ENCODE results near the gene TUBB2B.
A peak's percentile ranks its signal among the peaks of the same experiment; 100 is the strongest.

Gene TUBB2B

GRCh38 chr6:3210024-3210610 is 17.3 kb downstream of the TUBB2B start:
- no peak for DNase-seq (ENCODE audit: low read depth in 2 of 2)
- TF ChIP-seq, protein P1, sequence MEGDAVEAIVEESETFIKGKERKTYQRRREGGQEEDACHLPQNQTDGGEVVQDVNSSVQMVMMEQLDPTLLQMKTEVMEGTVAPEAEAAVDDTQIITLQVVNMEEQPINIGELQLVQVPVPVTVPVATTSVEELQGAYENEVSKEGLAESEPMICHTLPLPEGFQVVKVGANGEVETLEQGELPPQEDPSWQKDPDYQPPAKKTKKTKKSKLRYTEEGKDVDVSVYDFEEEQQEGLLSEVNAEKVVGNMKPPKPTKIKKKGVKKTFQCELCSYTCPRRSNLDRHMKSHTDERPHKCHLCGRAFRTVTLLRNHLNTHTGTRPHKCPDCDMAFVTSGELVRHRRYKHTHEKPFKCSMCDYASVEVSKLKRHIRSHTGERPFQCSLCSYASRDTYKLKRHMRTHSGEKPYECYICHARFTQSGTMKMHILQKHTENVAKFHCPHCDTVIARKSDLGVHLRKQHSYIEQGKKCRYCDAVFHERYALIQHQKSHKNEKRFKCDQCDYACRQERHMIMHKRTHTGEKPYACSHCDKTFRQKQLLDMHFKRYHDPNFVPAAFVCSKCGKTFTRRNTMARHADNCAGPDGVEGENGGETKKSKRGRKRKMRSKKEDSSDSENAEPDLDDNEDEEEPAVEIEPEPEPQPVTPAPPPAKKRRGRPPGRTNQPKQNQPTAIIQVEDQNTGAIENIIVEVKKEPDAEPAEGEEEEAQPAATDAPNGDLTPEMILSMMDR (IDR thresholded peaks at IDR 0.05; ENCODE audit: low read depth, low read length): no peak
- H3K4me3 ChIP-seq (replicated peaks in 1 of 2; ENCODE audit: low read depth in 2 of 2, low read length in 2 of 2): no peak overlapping the region

DNA sequence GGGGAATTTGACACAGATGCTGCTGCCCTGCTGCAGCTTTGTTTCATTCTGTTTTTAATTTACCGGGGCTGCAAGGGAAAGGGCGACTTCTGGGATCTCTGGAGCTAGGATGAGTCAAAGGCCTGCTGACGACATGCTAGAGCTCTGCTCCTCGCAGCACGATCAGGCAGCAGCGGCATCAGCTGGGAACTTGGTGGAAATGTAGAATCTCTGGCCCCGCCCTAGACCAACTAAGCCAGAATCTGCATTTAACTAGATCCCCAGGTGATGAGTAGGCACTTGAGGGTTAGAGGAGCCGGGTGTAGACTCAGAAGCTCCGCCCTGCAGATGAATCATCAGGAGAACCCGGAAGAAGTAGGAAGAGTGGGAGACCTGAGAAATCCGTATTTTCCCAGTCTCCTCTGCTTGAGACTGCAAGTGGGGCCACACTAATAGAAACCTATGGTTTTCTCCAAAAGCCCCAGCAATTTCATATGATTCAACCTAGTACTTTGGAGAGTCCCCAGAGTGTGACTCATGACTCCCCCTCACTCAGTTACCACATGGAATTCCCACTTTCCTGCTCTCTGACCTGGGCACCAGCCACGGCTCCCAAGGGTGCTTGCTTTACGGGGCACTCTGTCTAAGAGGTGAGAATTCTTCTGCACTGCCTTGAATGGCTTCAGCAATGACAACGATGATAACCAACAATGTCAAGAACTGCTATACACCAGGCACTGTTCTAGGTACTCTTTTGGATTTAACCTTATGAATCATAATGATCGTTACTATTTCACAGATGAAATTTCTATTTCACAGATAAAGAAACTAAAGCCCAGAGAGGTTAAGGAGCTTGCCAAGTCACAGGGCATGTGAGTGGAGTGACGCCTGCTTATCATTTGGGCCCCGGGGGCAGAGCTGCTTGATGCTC is 18.1 kb downstream of the TUBB2B start:
- peak; percentile 93 to 98 for DNase-seq (ENCODE audit: low read depth in 2 of 2)
- TF ChIP-seq, protein P1 (IDR thresholded peaks at IDR 0.05; ENCODE audit: low read depth, low read length): peak; percentile 22

DNA sequence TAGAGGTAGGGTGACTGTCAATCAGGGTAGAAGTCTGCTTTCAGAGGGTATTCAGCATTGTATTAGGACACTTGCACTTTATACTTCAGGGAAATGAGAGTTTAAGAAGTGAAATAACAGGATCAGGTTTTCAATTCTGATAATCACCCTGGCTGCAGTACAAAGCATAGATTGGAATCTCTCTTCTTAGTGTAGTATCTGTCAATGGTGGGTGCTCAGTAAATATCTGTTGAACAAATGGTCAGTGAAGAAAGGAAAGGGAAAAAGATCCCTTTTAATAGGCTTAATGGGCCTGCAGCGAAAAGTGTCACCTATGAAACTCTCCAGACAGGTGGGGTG is 18.7 kb downstream of the TUBB2B start:
- DNase-seq (ENCODE audit: low read depth in 2 of 2): no peak
- TF ChIP-seq, protein P1 (IDR thresholded peaks at IDR 0.05; ENCODE audit: low read depth, low read length): no peak
- H3K4me3 ChIP-seq (replicated peaks in 1 of 2; ENCODE audit: low read depth in 2 of 2, low read length in 2 of 2): peak overlapping the region in 1 of 2 donors; percentile 15

More for the DNA sequence above, 18.1 kb downstream of the TUBB2B start:
- H3K4me3 ChIP-seq (replicated peaks in 1 of 2; ENCODE audit: low read depth in 2 of 2, low read length in 2 of 2): peak overlapping the region in 1 of 2 donors; percentile 15

DNA sequence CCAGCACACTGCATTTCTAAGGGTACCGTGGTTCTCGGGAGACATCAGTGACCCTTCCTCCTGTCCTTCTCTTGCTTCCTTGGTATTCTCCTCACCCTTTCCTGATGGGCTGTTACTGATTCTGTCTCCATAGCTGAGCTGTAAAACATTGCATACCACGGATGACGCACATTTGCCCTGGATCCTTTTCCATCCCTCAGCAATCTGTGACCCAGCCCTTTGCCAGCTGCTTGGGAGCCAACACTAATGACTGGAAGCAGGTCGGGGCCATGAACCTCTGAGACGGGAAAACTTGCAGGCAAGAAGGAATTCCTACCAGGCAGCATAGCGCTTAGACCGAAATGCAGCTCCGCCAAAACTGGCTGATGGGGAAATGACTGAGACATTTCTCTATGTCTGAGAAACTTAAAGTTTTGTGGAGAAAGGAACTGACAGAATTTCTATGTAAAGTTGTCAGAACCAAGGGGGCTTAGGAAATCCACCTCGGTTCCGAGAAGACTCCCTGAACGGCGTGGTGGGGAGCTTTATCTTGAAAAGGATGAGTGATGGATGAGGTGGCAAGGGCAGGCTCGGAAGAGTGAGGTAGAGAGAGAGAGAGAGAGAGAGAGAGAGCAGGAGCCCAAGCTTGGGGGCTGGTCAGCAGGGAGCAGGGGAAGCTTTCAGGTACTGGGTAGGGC is 19.2 kb downstream of the TUBB2B start:
- DNase-seq (ENCODE audit: low read depth in 2 of 2): peak; percentile 73 to 95
- TF ChIP-seq, protein P1 (IDR thresholded peaks at IDR 0.05; ENCODE audit: low read depth, low read length): no peak
- no peak overlapping the region for H3K4me3 ChIP-seq (replicated peaks in 1 of 2; ENCODE audit: low read depth in 2 of 2, low read length in 2 of 2)

- no peak overlapping the region for H3K4me3 ChIP-seq (replicated peaks in 1 of 2; ENCODE audit: low read depth in 2 of 2, low read length in 2 of 2)
- TF ChIP-seq, protein P1 (IDR thresholded peaks at IDR 0.05; ENCODE audit: low read depth, low read length): no peak
- no peak for DNase-seq (ENCODE audit: low read depth in 2 of 2)
These were observed 21.0 kb downstream of the TUBB2B start for GRCh38 chr6:3206339-3207015.

- TF ChIP-seq, protein P1 (IDR thresholded peaks at IDR 0.05; ENCODE audit: low read depth, low read length): no peak
- DNase-seq (ENCODE audit: low read depth in 2 of 2): peak; percentile 95
- no peak overlapping the region for H3K4me3 ChIP-seq (replicated peaks in 1 of 2; ENCODE audit: low read depth in 2 of 2, low read length in 2 of 2)
These were observed 21.5 kb downstream of the TUBB2B start for GRCh38 chr6:3205913-3206312.
